MG63 (cell line): Measurements from ENCODE around the gene NEU4. TPM values are rescaled to one million over a fixed set of nuclear protein-coding genes. Genes with fewer than 3 reads are reported as not detected.

Experiments
- DNase-seq: peaks from one replicate; pipeline ENCODE4 v3.0.0-alpha.2; 2020
- H3K27me3 ChIP-seq: fragments of 250-450 bp; sonication (Bioruptor Pico); 2 replicates; pipeline ENCODE4 v1.5.1; 2020; ENCODE audit warnings: mild to moderate bottlenecking, moderate library complexity
- H3K36me3 ChIP-seq: fragments of 250-450 bp; sonication (Bioruptor Pico); 2 replicates; pipeline ENCODE4 v1.5.1; 2020; ENCODE audit warnings: mild to moderate bottlenecking, moderate library complexity
- H3K4me3 ChIP-seq: fragments of 250-450 bp; sonication (Bioruptor Pico); 2 replicates; pipeline ENCODE4 v1.5.1; 2020; ENCODE audit warnings: mild to moderate bottlenecking, moderate library complexity
- H3K9me3 ChIP-seq: fragments of 250-450 bp; sonication (Bioruptor Pico); 2 replicates; pipeline ENCODE4 v1.5.1; 2020; ENCODE audit warnings: mild to moderate bottlenecking, moderate library complexity
- total RNA-seq: library from RNA; depleted of rRNA; stranded (reverse); fragments of >200 nt; shearing (Covaris generic); gene quantifications from 2 replicates; pipeline ENCODE4 v1.2.3, GENCODE V29; 2014; ENCODE audit warnings: low replicate concordance

NEU4 gene
- total RNA-seq, 1 experiment from 2014 or later: not detected

GRCh38 chr2:241849616-241850543 is 40.9 kb downstream of the NEU4 start:
- H3K36me3 ChIP-seq: no peaks in the 10 kb centered on the region
- no peak overlapping the region for H3K4me3 ChIP-seq
- DNase-seq: no peak
- H3K27me3 ChIP-seq: no peaks in the 10 kb centered on the region; the same call in 1 of the 2 replicates
- no peaks in the 10 kb centered on the region for H3K9me3 ChIP-seq

- Histone ChIP-seq H3K4me3 (no peak overlapping the region), H3K36me3 (no peaks in the 10 kb centered on the region), H3K27me3 (no peaks in the 10 kb centered on the region; the same call in 1 of the 2 replicates), H3K9me3 (no peaks in the 10 kb centered on the region)
- no peak for DNase-seq
Measured at GRCh38 chr2:241850544-241851324, 41.7 kb downstream of the NEU4 start.

GRCh38 chr2:241851325-241852115 is 42.5 kb downstream of the NEU4 start:
- no peak overlapping the region for H3K4me3 ChIP-seq
- no peaks in the 10 kb centered on the region for H3K36me3 ChIP-seq
- H3K9me3 ChIP-seq: no peaks in the 10 kb centered on the region
- no peak for DNase-seq
- no peaks in the 10 kb centered on the region for H3K27me3 ChIP-seq

- no peak overlapping the region for H3K4me3 ChIP-seq
- DNase-seq: no peak
- no peaks in the 10 kb centered on the region for H3K27me3 ChIP-seq
- H3K9me3 ChIP-seq: no peaks in the 10 kb centered on the region
- H3K36me3 ChIP-seq: no peaks in the 10 kb centered on the region
Measured at GRCh38 chr2:241852116-241852980, 43.4 kb downstream of the NEU4 start.

- Histone ChIP-seq H3K9me3 (no peaks in the 10 kb centered on the region), H3K27me3 (no peaks in the 10 kb centered on the region), H3K4me3 (no peak overlapping the region), H3K36me3 (no peaks in the 10 kb centered on the region)
- DNase-seq: no peak
Measured at GRCh38 chr2:241852981-241853631, 44.1 kb downstream of the NEU4 start.

- no peaks in the 10 kb centered on the region for H3K9me3 ChIP-seq
- no peaks in the 10 kb centered on the region for H3K27me3 ChIP-seq
- DNase-seq: no peak
- H3K36me3 ChIP-seq: no peaks in the 10 kb centered on the region
- no peak overlapping the region for H3K4me3 ChIP-seq
Measured at GRCh38 chr2:241853651-241854341, 44.8 kb downstream of the NEU4 start.

GRCh38 chr2:241854342-241855244 is 45.6 kb downstream of the NEU4 start:
- H3K4me3 ChIP-seq: no peak overlapping the region
- no peaks in the 10 kb centered on the region for H3K36me3 ChIP-seq
- no peak for DNase-seq
- H3K27me3 ChIP-seq: no peaks in the 10 kb centered on the region
- no peaks in the 10 kb centered on the region for H3K9me3 ChIP-seq

GRCh38 chr2:241855245-241855887 is 46.4 kb downstream of the NEU4 start:
- H3K9me3 ChIP-seq: no peaks in the 10 kb centered on the region
- H3K4me3 ChIP-seq: no peak overlapping the region
- H3K36me3 ChIP-seq: no peaks in the 10 kb centered on the region
- no peak for DNase-seq
- H3K27me3 ChIP-seq: no peaks in the 10 kb centered on the region

GRCh38 chr2:241855888-241856422 is 47.0 kb downstream of the NEU4 start:
- H3K36me3 ChIP-seq: no peaks in the 10 kb centered on the region
- no peak overlapping the region for H3K4me3 ChIP-seq
- no peaks in the 10 kb centered on the region for H3K27me3 ChIP-seq
- H3K9me3 ChIP-seq: no peaks in the 10 kb centered on the region
- DNase-seq: no peak

- Histone ChIP-seq H3K27me3 (no peaks in the 10 kb centered on the region), H3K4me3 (no peak overlapping the region), H3K9me3 (no peaks in the 10 kb centered on the region), H3K36me3 (no peaks in the 10 kb centered on the region)
- no peak for DNase-seq
Measured at GRCh38 chr2:241857041-241857541, 48.1 kb downstream of the NEU4 start.

GRCh38 chr2:241857572-241858121 is 48.7 kb downstream of the NEU4 start:
- Histone ChIP-seq H3K4me3 (no peak overlapping the region), H3K9me3 (no peaks in the 10 kb centered on the region), H3K27me3 (no peaks in the 10 kb centered on the region), H3K36me3 (no peaks in the 10 kb centered on the region)
- DNase-seq: no peak

GRCh38 chr2:241858206-241859016 is 49.4 kb downstream of the NEU4 start, which contains the start of gene PDCD1:
Gene PDCD1 (minus strand): TSS chr2:241858894. CDS start chr2:241858838, 56 bp downstream.
- no peak for DNase-seq
- no peaks in the 10 kb centered on the region for H3K9me3 ChIP-seq
- no peak within 1 kb of the TSS for H3K4me3 ChIP-seq
- no peaks in the 10 kb centered on the region for H3K36me3 ChIP-seq
- H3K27me3 ChIP-seq: no peaks in the 10 kb centered on the region
